SK-N-SH (cell line): ENCODE measurements around the gene SLC17A7. TPM values are rescaled to one million over a fixed set of nuclear protein-coding genes. Genes with fewer than 3 reads are reported as not detected.
A peak's percentile ranks its signal among the peaks of the same experiment; 100 is the strongest.

Experiments
- CTCF ChIA-PET: fragments of 300-600, 350-600 bp; formaldehyde crosslinking; extraction: SDS; loops from one replicate; lab custom pipeline; 2021; lab: Yijun Ruan, JAX
- POLR2A ChIA-PET: fragments of 350-600 bp; sonication (Branson Sonifier 250); formaldehyde crosslinking; extraction: SDS; loops from one replicate; lab custom pipeline; 2020; ENCODE audit warnings: antibody characterized with exemption, inconsistent platforms; lab: Yijun Ruan, JAX
- DNase-seq: peaks from one replicate; pipeline ENCODE4 v3.0.0; 2012
- H2AFZ ChIP-seq: fragments of 200-600 bp; sonication (generic); 2 replicates; pipeline ENCODE4 v1.8.1; 2016; ENCODE audit warnings: antibody characterized with exemption, mild to moderate bottlenecking, low read depth
- H3F3A ChIP-seq: fragments of 200-600 bp; sonication (generic); replicated peaks from 2 replicates; pipeline ENCODE3; 2016; ENCODE audit warnings: antibody characterized with exemption, mild to moderate bottlenecking; ENCODE audit not compliant: insufficient read depth
- H3K27ac ChIP-seq, 2 experiments: fragments of 200-500 bp in 1 of 2; fragments of 200-600 bp in 1 of 2; sonication (Bioruptor generic) in 1 of 2; sonication (generic), shearing (Covaris generic) in 1 of 2; 2 replicates each; pipeline versions ENCODE4 v1.5.1 to v1.6.1; 2014 to 2016; ENCODE audit warnings: low read depth in 2 of 2, inconsistent platforms in 1 of 2, low read length in 1 of 2, mild to moderate bottlenecking in 1 of 2, mixed read lengths in 1 of 2
- H3K27me3 ChIP-seq: fragments of 200-600 bp; sonication (generic), shearing (Covaris generic); 2 replicates; pipeline ENCODE4 v1.6.1; 2016; ENCODE audit warnings: mixed run types; ENCODE audit not compliant: insufficient read depth
- H3K36me3 ChIP-seq, 2 experiments: fragments of 200-500 bp in 1 of 2; fragments of 200-600 bp in 1 of 2; sonication (Bioruptor generic) in 1 of 2; sonication (generic) in 1 of 2; replicated peaks in 1 of 2; 2 replicates each; pipeline versions ENCODE3 to v1.5.1; 2014 to 2016; ENCODE audit warnings: low read length in 1 of 2, mild to moderate bottlenecking in 1 of 2; ENCODE audit not compliant: insufficient read depth in 2 of 2, control insufficient read depth in 1 of 2
- H3K4me1 ChIP-seq, 2 experiments: fragments of 200-500 bp in 1 of 2; fragments of 200-600 bp in 1 of 2; sonication (Bioruptor generic) in 1 of 2; sonication (generic), shearing (Covaris generic) in 1 of 2; 2 replicates each; pipeline versions ENCODE4 v1.5.1 to v1.6.1; 2014 to 2016; ENCODE audit warnings: low read depth in 1 of 2, low read length in 1 of 2, mixed run types in 1 of 2; ENCODE audit not compliant: insufficient read depth in 2 of 2, control insufficient read depth in 1 of 2
- H3K4me2 ChIP-seq: fragments of 200-600 bp; sonication (generic), shearing (Covaris generic); 2 replicates; pipeline ENCODE4 v1.6.1; 2017; ENCODE audit warnings: mixed run types
- H3K4me3 ChIP-seq, 2 experiments: fragments of 200-500 bp in 1 of 2; fragments of 200-600 bp in 1 of 2; sonication (Bioruptor generic) in 1 of 2; sonication (generic), shearing (Covaris generic) in 1 of 2; 2 replicates each; pipeline versions ENCODE4 v1.5.1 to v1.8.1; 2014 to 2016; ENCODE audit warnings: low read depth in 2 of 2, inconsistent platforms in 1 of 2, low read length in 1 of 2, mild to moderate bottlenecking in 1 of 2, mixed read lengths in 1 of 2, moderate library complexity in 1 of 2
- H3K79me2 ChIP-seq: fragments of 200-600 bp; sonication (generic); 2 replicates; pipeline ENCODE4 v1.8.1; 2017; ENCODE audit warnings: mild to moderate bottlenecking; ENCODE audit not compliant: insufficient read depth
- H3K9ac ChIP-seq: fragments of 200-600 bp; sonication (generic); 2 replicates; pipeline ENCODE4 v1.6.1; 2017; ENCODE audit warnings: mixed run types
- H3K9me2 ChIP-seq: fragments of 200-600 bp; sonication (generic); 2 replicates; pipeline ENCODE4 v1.6.1; 2017; ENCODE audit warnings: mixed run types
- H3K9me3 ChIP-seq: fragments of 200-600 bp; sonication (generic); 2 replicates; pipeline ENCODE4 v1.6.1; 2017; ENCODE audit warnings: mixed run types, mild to moderate bottlenecking, moderate library complexity
- H4K20me1 ChIP-seq: fragments of 200-600 bp; sonication (generic); 2 replicates; pipeline ENCODE4 v1.6.1; 2017; ENCODE audit warnings: mild to moderate bottlenecking, mixed run types; ENCODE audit not compliant: insufficient read depth
- EP300 ChIP-seq, 2 experiments: IDR thresholded peaks; 2 replicates each; pipeline versions ENCODE4 v1.4.0 to v1.6.1; 2012; ENCODE audit warnings: borderline replicate concordance in 1 of 2, low read depth in 1 of 2, low read length in 1 of 2
- EZH2phosphoT487 ChIP-seq: fragments of 200-600 bp; sonication (generic); IDR thresholded peaks from 2 replicates; pipeline ENCODE4 v1.6.1; 2017; ENCODE audit warnings: low read depth, mixed run types, mild to moderate bottlenecking, antibody characterized with exemption, moderate library complexity, borderline replicate concordance
- FOXM1 ChIP-seq: IDR thresholded peaks from 2 replicates; pipeline ENCODE4 v1.4.0; 2012; ENCODE audit warnings: low read depth, mild to moderate bottlenecking
- GATA2 ChIP-seq: sonication (generic); formaldehyde crosslinking; IDR thresholded peaks from 2 replicates; pipeline ENCODE4 v1.5.0; 2020; ENCODE audit warnings: mild to moderate bottlenecking, missing genetic modification reagents
- JUND ChIP-seq: IDR thresholded peaks from 2 replicates; pipeline ENCODE4 v1.4.0; 2012
- MEF2A ChIP-seq: IDR thresholded peaks from 2 replicates; pipeline ENCODE4 v1.4.0; 2012; ENCODE audit warnings: low read depth, borderline replicate concordance
- MXI1 ChIP-seq: IDR thresholded peaks from 2 replicates; pipeline ENCODE4 v1.6.1; 2012; ENCODE audit warnings: mild to moderate bottlenecking, low read depth, low read length, improper control_type of control experiment
- SIN3A ChIP-seq: IDR thresholded peaks from 2 replicates; pipeline ENCODE4 v1.6.1; 2012; ENCODE audit warnings: low read depth, mild to moderate bottlenecking, low read length, moderate library complexity, borderline replicate concordance
- WGBS: methylation state at CpG from one replicate; pipeline ENCODE4 v1.1.6; 2017; ENCODE audit warnings: low lambda C conversion rate; 5-methylcytosine and 5-hydroxymethylcytosine counted together
- polyA plus RNA-seq, 3 experiments: library from polyadenylated mRNA; depleted of rRNA; stranded (reverse); fragments of >200 nt; gene quantifications; 2 replicates each; pipeline ENCODE4 v1.2.3, GENCODE V29; 2012
- TF ChIP-seq, protein P1 (sequence below): IDR thresholded peaks from 2 replicates; pipeline ENCODE4 v1.4.0; 2012; ENCODE audit warnings: low read depth, borderline replicate concordance
- TF ChIP-seq, protein P2 (sequence below): IDR thresholded peaks from 2 replicates; pipeline ENCODE4 v1.4.0; 2012; ENCODE audit warnings: low read depth, borderline replicate concordance
- TF ChIP-seq, protein P3 (sequence below): IDR thresholded peaks from 2 replicates; pipeline ENCODE4; 2012
- TF ChIP-seq, protein P4 (sequence below): fragments of 200-600 bp; sonication (generic); IDR thresholded peaks from 2 replicates; pipeline ENCODE4 v1.6.1; 2017; ENCODE audit warnings: antibody characterized with exemption, mild to moderate bottlenecking, moderate library complexity

Gene SLC17A7
- polyA plus RNA-seq, 1 of the 3 experiments (the other 2 are of a cell fraction): 0.59 TPM

DNA sequence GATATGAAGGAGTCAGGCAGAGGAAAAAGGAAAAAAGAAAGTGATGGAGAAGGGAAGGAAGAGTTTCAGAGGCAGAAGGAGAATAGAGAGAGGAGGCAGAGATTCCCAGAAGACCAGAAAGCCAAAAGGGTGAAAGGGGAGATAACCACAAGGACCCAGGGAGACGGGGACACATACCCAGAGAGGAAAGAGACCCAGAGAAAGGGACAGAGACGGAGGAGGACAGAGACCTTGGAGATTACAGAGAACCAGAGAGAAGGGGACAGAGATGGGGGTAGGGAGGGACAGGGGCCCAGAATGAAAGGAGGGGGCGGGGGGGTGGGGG, 19.5 kb downstream of the SLC17A7 start:
- CTCF ChIA-PET: interaction anchor here (0.6 to 17.5 kb wide), 8 partner anchors 9 to 57 kb away, joined by 3 to 108 read pairs (median 4); no protein-coding TSS in a partner anchor
- WGBS: 10% methylated on average over 3 of the region's 3 CpGs
- H3K79me2 ChIP-seq: no peaks in the 10 kb centered on the region
- H4K20me1 ChIP-seq: no peaks in the 10 kb centered on the region
- TF ChIP-seq, protein P1, sequence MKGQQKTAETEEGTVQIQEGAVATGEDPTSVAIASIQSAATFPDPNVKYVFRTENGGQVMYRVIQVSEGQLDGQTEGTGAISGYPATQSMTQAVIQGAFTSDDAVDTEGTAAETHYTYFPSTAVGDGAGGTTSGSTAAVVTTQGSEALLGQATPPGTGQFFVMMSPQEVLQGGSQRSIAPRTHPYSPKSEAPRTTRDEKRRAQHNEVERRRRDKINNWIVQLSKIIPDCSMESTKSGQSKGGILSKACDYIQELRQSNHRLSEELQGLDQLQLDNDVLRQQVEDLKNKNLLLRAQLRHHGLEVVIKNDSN: no peak
- TF ChIP-seq JUND: no peak
- POLR2A ChIA-PET: no interaction called here
- peaks cover 11% of the 10 kb centered on the region for H3F3A ChIP-seq
- no peak for DNase-seq
- H3K4me3 ChIP-seq: no peak overlapping the region
- H3K4me2 ChIP-seq: no peak overlapping the region; the same call in 1 of the 2 replicates
- no peaks in the 10 kb centered on the region for H3K9me3 ChIP-seq
- no peak overlapping the region for H3K9ac ChIP-seq
- no peaks in the 10 kb centered on the region for H3K9me2 ChIP-seq
- peaks cover 0 to 4% of the 10 kb centered on the region in 2 experiments; a peak in 2 of 4 replicates for H3K4me1 ChIP-seq
- no peak overlapping the region for H3K27ac ChIP-seq
- no peak overlapping the region for H2AFZ ChIP-seq
- H3K27me3 ChIP-seq: peaks cover 99% of the 10 kb centered on the region
- H3K36me3 ChIP-seq: no peaks in the 10 kb centered on the region

DNA sequence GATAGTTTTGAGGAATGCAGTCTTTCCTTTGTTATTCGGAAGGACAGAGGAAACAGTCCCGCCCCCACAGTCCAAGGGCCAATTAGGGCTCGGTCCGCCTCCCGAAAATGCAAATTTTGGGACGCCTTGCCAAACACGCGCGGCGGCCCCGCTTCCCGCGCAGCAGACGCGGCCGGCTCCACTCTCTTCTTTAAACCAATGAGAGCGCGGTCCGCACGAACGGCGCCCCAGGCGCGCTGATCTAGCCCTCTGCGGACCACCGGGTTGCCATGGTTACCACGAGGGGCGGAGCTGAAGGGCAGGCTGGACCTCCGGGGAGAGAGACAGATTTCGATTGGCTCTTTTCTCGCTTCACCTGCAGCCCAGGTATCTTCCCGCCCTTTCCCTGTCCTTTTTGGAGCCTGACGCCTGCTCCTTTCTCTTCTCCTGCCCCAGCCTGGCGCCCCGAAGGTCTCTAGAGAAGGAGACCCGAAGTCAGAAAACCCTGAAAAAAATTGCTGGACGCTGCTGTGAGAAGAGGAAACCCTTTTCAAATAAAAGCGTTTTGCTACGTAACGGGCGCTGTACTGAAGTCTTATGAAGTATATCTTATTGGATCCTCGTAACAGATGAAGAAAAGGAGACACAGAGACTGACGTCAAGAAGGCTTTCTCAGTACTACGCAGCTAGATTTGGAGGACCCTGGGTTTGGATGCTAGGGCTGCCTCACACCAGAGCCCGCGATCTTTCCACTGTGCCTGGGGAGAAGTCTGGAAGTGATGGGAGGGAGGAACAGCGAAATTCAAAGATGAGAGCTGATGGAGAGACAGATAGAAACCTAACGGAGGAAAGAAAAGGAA, 20.1 kb downstream of the SLC17A7 start:
- WGBS: 13% methylated on average over 41 of the region's 48 CpGs
- ChIA-PET CTCF (interaction anchor here (0.7 to 17.5 kb wide), 8 partner anchors 9 to 196 kb away, joined by 3 to 108 read pairs (median 5); partner anchors contain the start of gene FLT3LG), POLR2A (interaction anchor here (1.0 kb wide), 1 partner anchor 31 kb away, joined by 3 read pairs; the partner anchor contains the start of gene PIH1D1)
- Histone ChIP-seq H3K4me3 (peak overlapping the region in 1 of 2 experiments; percentile 14; a peak in 2 of 4 replicates), H4K20me1 (no peaks in the 10 kb centered on the region), H3K79me2 (no peaks in the 10 kb centered on the region), H2AFZ (no peak overlapping the region), H3K27me3 (peaks cover 99% of the 10 kb centered on the region), H3K9me2 (no peaks in the 10 kb centered on the region), H3F3A (peaks cover 11% of the 10 kb centered on the region), H3K9me3 (no peaks in the 10 kb centered on the region), H3K36me3 (no peaks in the 10 kb centered on the region), H3K4me1 (peaks cover 0 to 4% of the 10 kb centered on the region in 2 experiments; a peak in 2 of 4 replicates), H3K9ac (no peak overlapping the region), H3K27ac (no peak overlapping the region), H3K4me2 (no peak overlapping the region; the same call in 1 of the 2 replicates)
- peak; percentile 95 for DNase-seq
- 0 out of 2 replicates have a peak, but pooled peaks have one; percentile 28 for TF ChIP-seq EZH2phosphoT487
- no peak for TF ChIP-seq MEF2A

DNA sequence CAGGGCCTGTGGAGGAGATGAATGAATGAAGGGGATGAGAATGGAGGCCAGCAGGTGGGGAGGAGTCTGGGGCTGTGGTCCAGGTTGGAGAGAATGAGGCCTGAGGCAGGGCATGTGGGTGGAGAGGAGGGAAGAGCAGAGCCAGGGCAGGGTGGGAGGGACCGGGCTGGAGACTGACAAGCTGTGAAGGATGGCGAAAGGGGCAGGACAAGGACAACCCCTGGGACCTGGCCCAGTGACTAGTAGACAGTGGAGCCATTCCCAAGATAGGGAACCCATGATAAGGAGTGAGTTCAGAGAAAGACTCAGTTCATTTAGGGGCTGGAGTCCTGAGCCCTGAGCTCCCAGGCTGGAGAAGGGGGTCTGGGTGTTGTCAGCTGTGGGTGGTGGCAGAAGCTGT, 21.1 kb downstream of the SLC17A7 start:
- no peak overlapping the region for H3K9ac ChIP-seq
- no peak overlapping the region for H3K4me3 ChIP-seq
- no peaks in the 10 kb centered on the region for H3K9me3 ChIP-seq
- H2AFZ ChIP-seq: no peak overlapping the region
- H4K20me1 ChIP-seq: no peaks in the 10 kb centered on the region
- WGBS: 79% methylated on average over 2 of the region's 2 CpGs
- H3K79me2 ChIP-seq: no peaks in the 10 kb centered on the region
- no peak for DNase-seq
- H3K9me2 ChIP-seq: no peaks in the 10 kb centered on the region
- ChIA-PET POLR2A (interaction anchor here (1.0 kb wide), 1 partner anchor 32 kb away, joined by 3 read pairs; the partner anchor contains the start of gene PIH1D1), CTCF (interaction anchor here (0.9 to 17.5 kb wide), 7 partner anchors 10 to 195 kb away, joined by 3 to 108 read pairs (median 6); no protein-coding TSS in a partner anchor)
- peaks cover 0 to 4% of the 10 kb centered on the region in 2 experiments; a peak in 2 of 4 replicates for H3K4me1 ChIP-seq
- H3K27me3 ChIP-seq: peaks cover 89% of the 10 kb centered on the region
- no peaks in the 10 kb centered on the region for H3K36me3 ChIP-seq
- peaks cover 11% of the 10 kb centered on the region for H3F3A ChIP-seq
- H3K27ac ChIP-seq: no peak overlapping the region
- H3K4me2 ChIP-seq: no peak overlapping the region
- TF ChIP-seq, protein P2, sequence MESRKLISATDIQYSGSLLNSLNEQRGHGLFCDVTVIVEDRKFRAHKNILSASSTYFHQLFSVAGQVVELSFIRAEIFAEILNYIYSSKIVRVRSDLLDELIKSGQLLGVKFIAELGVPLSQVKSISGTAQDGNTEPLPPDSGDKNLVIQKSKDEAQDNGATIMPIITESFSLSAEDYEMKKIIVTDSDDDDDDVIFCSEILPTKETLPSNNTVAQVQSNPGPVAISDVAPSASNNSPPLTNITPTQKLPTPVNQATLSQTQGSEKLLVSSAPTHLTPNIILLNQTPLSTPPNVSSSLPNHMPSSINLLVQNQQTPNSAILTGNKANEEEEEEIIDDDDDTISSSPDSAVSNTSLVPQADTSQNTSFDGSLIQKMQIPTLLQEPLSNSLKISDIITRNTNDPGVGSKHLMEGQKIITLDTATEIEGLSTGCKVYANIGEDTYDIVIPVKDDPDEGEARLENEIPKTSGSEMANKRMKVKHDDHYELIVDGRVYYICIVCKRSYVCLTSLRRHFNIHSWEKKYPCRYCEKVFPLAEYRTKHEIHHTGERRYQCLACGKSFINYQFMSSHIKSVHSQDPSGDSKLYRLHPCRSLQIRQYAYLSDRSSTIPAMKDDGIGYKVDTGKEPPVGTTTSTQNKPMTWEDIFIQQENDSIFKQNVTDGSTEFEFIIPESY: no peak
- TF ChIP-seq FOXM1: no peak
- TF ChIP-seq SIN3A: no peak
- TF ChIP-seq MXI1: no peak
- TF ChIP-seq EP300 (IDR thresholded peaks at IDR 0.05; ENCODE audit: borderline replicate concordance in 1 of 2, low read depth in 1 of 2, low read length in 1 of 2): no peak
- TF ChIP-seq, protein P3, sequence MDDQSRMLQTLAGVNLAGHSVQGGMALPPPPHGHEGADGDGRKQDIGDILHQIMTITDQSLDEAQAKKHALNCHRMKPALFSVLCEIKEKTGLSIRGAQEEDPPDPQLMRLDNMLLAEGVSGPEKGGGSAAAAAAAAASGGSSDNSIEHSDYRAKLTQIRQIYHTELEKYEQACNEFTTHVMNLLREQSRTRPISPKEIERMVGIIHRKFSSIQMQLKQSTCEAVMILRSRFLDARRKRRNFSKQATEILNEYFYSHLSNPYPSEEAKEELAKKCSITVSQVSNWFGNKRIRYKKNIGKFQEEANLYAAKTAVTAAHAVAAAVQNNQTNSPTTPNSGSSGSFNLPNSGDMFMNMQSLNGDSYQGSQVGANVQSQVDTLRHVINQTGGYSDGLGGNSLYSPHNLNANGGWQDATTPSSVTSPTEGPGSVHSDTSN: no peak
- TF ChIP-seq, protein P4, sequence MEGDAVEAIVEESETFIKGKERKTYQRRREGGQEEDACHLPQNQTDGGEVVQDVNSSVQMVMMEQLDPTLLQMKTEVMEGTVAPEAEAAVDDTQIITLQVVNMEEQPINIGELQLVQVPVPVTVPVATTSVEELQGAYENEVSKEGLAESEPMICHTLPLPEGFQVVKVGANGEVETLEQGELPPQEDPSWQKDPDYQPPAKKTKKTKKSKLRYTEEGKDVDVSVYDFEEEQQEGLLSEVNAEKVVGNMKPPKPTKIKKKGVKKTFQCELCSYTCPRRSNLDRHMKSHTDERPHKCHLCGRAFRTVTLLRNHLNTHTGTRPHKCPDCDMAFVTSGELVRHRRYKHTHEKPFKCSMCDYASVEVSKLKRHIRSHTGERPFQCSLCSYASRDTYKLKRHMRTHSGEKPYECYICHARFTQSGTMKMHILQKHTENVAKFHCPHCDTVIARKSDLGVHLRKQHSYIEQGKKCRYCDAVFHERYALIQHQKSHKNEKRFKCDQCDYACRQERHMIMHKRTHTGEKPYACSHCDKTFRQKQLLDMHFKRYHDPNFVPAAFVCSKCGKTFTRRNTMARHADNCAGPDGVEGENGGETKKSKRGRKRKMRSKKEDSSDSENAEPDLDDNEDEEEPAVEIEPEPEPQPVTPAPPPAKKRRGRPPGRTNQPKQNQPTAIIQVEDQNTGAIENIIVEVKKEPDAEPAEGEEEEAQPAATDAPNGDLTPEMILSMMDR: no peak
- no peak for TF ChIP-seq GATA2 (CRISPR knock-in tag)
